GM18505 (cell line): ENCODE measurements around the gene IRF1.

Experiments
- ATAC-seq: cut with Tn5 transposase; IDR thresholded peaks from one replicate; pipeline ENCODE4 v1.9.1; 2021; ENCODE audit not compliant: unreplicated experiment
- POLR2A ChIP-seq: IDR thresholded peaks from 4 replicates; pipeline ENCODE4 v1.6.1; 2011; ENCODE audit warnings: borderline replicate concordance; ENCODE audit not compliant: insufficient read depth, insufficient read length; ENCODE audit errors: extremely low read depth

Gene IRF1

GRCh38 chr5:132471151-132471907 is 19.2 kb downstream of the IRF1 start:
- no peak for TF ChIP-seq POLR2A
- ATAC-seq: no peak

- no peak for ATAC-seq
These were observed 20.0 kb downstream of the IRF1 start for GRCh38 chr5:132470596-132470995.

GRCh38 chr5:132470010-132470392 is 20.6 kb downstream of the IRF1 start:
- no peak for TF ChIP-seq POLR2A
- no peak for ATAC-seq

More at GRCh38 chr5:132470596-132470995, 20.0 kb downstream of the IRF1 start:
- no peak for TF ChIP-seq POLR2A

GRCh38 chr5:132469380-132470009 is 21.1 kb downstream of the IRF1 start:
- TF ChIP-seq POLR2A: no peak
- no peak for ATAC-seq

- ATAC-seq: no peak
- TF ChIP-seq POLR2A: no peak
These were observed 21.8 kb downstream of the IRF1 start for GRCh38 chr5:132468656-132469379.

GRCh38 chr5:132467287-132467984 is 23.1 kb downstream of the IRF1 start:
- no peak for ATAC-seq
- peak; percentile 46 for TF ChIP-seq POLR2A

GRCh38 chr5:132466433-132467286 is 23.9 kb downstream of the IRF1 start:
- ATAC-seq: peak; percentile 49
- no peak for TF ChIP-seq POLR2A

GRCh38 chr5:132465059-132465707 is 25.4 kb downstream of the IRF1 start:
- ATAC-seq: no peak
- TF ChIP-seq POLR2A: no peak

- no peak for TF ChIP-seq POLR2A
- ATAC-seq: no peak
These were observed 26.2 kb downstream of the IRF1 start for GRCh38 chr5:132464156-132464939.

- no peak for ATAC-seq
These were observed 26.8 kb downstream of the IRF1 start for GRCh38 chr5:132463811-132464155.

More at GRCh38 chr5:132463811-132464155, 26.8 kb downstream of the IRF1 start:
- no peak for TF ChIP-seq POLR2A
